GM04503 (cell line): ENCODE data around the gene SPATA6.
"Not testable (repeated sequence)": the region's sequence is repeated elsewhere in the genome, so short reads cannot be mapped to it uniquely, and the experiment has no call there.

Source experiments
- DNase-seq: peaks from one replicate; pipeline ENCODE4 v3.0.0-alpha.2; 2012; ENCODE audit warnings: low read depth

Gene SPATA6

DNA sequence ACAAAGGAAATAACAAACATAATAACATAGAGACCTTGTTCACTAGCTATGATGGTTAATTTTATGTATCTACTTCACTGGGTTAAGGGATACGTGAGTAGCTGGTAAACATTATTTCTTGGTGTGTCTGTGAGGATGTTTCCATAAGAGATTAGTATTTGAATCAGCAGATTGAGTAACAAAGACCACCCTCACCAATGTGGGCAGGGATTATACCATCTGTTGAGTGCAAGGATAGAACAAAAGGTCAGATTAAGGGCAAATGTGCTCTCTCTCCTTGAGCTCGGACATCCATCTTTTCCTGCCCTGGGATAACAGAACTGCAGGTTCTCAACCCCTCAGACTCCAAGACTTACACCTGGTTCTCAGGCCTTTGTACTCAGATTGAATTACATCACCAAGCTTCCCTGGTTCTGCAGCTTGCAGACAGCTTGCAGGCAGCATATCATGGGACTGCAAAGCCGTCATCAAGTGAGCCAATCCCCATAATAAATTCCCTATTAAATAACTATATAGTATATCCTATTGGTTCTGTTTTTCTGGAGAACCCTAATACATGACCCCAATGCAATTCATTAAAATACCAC is 9.2 kb downstream of the SPATA6 start:
- DNase-seq: no peak

DNA sequence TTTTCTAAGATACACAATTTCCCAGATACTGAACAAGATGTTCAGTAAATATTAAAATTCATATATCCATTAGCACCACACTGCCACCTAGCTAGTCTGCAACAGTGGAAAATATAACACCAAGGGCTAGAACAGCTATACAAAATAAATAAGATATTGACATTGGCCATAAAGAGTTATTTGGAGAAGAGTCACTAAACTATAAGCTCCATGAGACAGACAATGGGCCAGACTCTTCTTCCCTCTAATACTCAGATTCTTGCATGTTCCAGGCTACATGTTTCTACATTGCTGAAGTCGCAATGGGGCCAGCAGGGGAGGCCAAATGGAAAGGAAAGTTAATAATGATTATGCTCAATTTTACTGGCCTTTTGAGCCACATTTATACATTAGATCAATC is 21.5 kb downstream of the SPATA6 start:
- no peak for DNase-seq

DNA sequence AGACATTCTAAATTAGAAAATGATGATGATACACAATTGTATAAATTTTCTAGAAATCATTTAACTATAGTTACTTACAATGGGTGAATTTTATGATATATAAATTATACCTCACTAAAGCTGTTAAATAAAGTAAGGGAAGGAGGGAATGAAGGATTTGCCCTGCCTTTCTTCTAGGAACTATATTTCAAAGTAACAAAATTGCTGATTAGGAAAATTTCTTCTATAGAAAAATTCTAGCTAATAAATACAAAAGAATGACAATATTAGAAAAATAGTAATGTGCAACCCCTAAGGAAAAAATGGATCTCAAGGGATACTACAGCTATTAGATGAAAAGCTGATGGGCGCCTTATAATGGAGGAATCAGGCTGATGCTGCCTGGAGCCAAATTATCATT is 23.1 kb downstream of the SPATA6 start:
- DNase-seq: no peak

GRCh38 chr1:48444186-48444585 is 27.8 kb downstream of the SPATA6 start:
- not testable (repeated sequence) for DNase-seq

GRCh38 chr1:48442864-48443619 is 29.0 kb downstream of the SPATA6 start:
- no peak for DNase-seq

GRCh38 chr1:48440786-48441185 is 31.2 kb downstream of the SPATA6 start:
- not testable (repeated sequence) for DNase-seq

GRCh38 chr1:48439380-48439779 is 32.6 kb downstream of the SPATA6 start:
- no peak for DNase-seq

GRCh38 chr1:48437379-48437778 is 34.6 kb downstream of the SPATA6 start:
- not testable (repeated sequence) for DNase-seq

GRCh38 chr1:48435312-48436002 is 36.5 kb downstream of the SPATA6 start:
- not testable (repeated sequence) for DNase-seq

- no peak for DNase-seq
Observed at GRCh38 chr1:48430832-48431231, 41.2 kb downstream of the SPATA6 start.

- no peak for DNase-seq
Observed at GRCh38 chr1:48422009-48422408, 50.0 kb downstream of the SPATA6 start.

GRCh38 chr1:48418742-48419141 is 53.3 kb downstream of the SPATA6 start:
- no peak for DNase-seq

GRCh38 chr1:48415050-48415449 is 57.0 kb downstream of the SPATA6 start:
- DNase-seq: no peak

DNA sequence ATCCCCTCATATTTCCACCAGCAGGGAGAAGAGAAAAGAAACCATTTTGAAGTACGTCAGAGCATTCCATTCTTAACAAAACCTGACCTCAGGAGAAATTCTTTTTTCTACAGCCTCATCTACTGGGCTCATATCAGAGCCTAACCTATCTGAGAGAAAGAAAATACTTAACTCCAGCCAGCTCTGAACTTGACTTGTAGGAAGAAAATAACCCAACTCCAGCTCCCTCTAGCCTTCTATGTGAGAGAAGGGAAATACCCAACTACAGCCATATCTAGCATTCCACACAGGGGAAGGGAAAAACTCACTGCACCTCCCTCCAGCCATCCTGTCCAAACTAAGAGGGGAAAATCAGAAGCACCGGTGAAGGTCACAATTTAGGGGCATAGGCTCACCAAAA is 57.7 kb downstream of the SPATA6 start:
- DNase-seq: no peak

DNA sequence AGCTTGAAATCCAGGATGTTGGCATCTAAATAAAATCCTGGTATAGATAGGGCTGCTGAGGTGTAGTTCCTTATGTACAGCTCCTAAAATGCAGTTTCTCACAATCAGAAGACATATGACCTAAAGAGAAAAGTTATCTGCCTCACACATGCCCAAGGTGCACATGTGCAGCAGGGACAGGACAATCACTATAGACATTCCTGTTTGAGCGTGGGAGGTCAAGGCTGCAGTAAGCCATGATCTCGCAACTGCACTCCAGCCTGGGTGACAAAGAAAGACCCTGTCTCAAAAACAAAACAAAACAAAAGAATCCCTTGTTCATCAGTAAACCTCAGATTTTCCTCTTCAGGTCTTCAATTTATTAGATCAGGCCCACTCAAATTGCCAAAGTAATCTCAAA is 66.1 kb downstream of the SPATA6 start:
- DNase-seq: no peak

DNA sequence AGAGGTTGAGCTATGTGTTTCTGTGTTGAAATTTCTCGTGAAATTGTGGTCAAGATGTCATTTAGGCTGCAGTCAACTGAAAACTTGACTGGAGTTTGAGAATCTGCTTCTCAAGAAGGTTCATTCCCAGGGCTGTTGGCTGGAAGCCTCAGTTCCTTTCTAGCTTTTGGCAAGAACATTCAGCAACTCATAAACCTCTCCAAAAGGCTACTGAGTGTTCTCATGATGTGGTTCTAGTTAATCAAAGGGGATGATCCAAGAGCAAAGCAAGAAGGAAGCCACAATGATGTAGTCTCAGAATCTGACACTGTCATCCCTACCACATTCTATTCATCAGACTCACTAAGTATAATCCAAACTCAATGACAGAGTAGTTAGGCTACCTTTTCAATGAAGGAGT is 66.6 kb downstream of the SPATA6 start:
- DNase-seq: peak; percentile 11

GRCh38 chr1:48402599-48402998 is 69.4 kb downstream of the SPATA6 start:
- DNase-seq: no peak

DNA sequence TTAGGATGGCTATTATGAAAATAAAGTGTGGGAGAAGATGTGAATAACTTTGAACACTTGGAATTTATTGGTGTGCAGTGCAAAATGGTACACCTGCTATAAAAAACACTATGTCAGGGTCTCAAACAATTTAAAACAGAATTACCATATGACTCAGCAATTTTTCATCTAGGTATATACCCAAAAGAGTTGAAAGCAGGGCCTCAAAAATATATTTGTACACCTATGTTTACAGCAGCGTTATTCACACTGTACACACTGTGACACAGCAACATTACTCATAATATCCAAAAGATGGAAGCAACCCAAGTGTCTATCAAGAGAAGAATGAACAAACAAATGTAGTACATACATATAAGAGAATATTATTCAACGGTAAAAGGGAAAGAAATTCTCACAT is 75.8 kb downstream of the SPATA6 start:
- DNase-seq: no peak

GRCh38 chr1:48391926-48392325 is 80.1 kb downstream of the SPATA6 start:
- DNase-seq: no peak

GRCh38 chr1:48387409-48387808 is 84.6 kb downstream of the SPATA6 start:
- no peak for DNase-seq

DNA sequence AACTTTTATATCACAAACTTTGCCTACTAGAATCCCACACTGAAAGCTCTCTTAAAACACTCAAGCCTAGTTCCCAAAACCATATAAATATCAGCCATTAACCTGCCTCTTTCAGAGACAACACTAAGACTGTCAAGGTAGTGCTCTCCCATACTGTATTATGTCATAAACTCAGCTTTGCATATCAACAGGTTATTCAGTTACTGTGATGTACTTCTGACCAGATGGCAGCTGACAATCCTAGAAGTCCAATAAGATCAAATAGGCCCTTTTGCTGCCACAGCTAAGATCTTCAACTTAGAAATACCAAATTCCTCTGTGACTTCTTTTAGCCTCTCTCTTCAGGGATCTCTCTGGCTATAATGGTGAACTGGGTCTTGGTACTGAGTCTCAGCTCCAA is 97.2 kb downstream of the SPATA6 start:
- no peak for DNase-seq

- no peak for DNase-seq
Observed at GRCh38 chr1:48371598-48371997, 100.4 kb downstream of the SPATA6 start.

DNA sequence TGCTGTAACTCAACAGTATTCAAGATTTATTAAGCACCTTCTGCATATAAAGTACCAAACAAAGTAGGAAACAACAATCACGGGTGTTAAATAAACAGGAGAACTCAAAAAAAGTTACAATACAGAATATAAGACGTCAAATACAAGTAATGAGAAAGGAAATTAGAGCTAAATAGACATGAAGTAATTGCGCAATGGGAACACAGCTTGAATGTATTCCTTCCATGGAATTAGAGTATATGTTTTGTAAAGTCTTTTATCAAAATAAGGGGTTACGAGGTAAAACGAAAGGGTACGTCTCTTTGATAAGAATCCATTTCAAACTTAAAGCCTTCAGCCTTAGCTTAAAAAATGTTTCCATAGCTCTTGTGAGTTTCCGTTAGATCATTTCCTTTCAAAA is 109.1 kb downstream of the SPATA6 start:
- DNase-seq: no peak
